NCI-H2107 treated with DMSO at 0.1 percent for 48 hours (cell line): ENCODE results near the gene MARF1.
"Not testable (repeated sequence)": the region's sequence is repeated elsewhere in the genome, so short reads cannot be mapped to it uniquely, and the experiment has no call there.

ENCODE experiments used
- DNase-seq: peaks from one replicate; lab custom pipeline; 2025; ENCODE audit not compliant: unreplicated experiment; lab: John Stamatoyannopoulos, UW

The MARF1 gene

GRCh38 chr16:15631730-15632409, 11.1 kb downstream of the MARF1 start:
- DNase-seq, result no peak

DNA sequence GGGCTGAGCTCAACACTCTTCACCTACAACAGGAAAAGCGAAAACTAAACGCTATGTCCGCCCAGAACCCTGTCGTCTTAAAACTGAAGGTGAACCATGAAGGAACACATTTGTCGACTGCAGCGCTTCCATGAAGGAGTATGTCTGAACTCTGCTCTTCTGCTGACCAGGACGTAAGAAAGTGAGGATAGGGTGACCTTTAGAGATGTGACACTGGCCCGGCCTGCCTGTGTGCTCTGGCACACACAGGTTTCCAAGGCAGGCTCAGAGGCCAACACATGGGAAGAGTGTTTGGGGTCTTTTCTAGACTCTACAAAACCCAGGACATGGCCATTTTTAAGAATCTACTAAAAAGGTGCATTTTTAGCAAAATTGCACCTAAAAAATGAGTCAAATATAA, 21.1 kb downstream of the MARF1 start:
- no peak for DNase-seq

DNA sequence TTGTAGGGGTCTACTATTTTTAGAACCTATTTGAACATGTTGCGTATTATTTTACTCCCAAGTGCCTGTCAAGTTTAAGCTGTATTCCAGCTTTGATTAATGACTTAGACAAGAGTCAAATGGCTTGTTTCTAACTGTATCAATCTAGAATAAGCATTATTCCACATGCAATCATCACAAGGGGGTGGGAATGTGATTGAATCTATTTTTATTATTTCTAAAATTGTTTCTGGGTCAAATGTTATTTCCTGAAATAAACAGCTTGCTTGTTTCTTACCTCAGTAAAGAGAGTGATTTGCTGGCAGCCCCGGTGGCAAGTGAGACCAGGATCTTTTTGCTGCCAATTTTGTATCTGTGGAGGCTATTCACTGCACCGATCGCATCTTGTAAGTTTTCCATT, 21.5 kb downstream of the MARF1 start:
- DNase-seq, result no peak

GRCh38 chr16:15620611-15621195, 22.3 kb downstream of the MARF1 start:
- no peak for DNase-seq

GRCh38 chr16:15618392-15618791, 24.6 kb downstream of the MARF1 start:
- no peak for DNase-seq

DNA sequence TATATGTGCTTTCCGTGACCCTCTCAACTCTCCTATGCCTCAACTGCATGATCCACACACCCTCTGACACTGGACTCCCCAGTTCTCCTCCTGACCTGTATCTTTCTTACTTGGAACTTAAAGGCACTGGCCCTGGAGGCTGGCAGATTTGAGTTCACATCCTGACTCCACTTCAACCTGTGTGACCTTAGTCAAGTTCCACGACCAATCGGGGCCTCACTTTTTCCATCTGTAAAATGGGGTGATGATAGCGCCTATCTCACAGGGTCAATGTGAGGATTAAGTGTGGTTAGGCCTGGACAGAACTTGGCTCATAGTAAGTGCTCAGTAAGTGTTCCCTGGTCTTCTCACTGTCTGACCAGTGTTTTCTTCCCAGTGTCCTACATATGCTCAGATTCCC, 25.1 kb downstream of the MARF1 start:
- DNase-seq, result no peak

- DNase-seq, result no peak
These were observed 26.3 kb downstream of the MARF1 start for GRCh38 chr16:15616475-15617165.

- no peak for DNase-seq
These were observed 26.9 kb downstream of the MARF1 start for GRCh38 chr16:15616012-15616411.

DNA sequence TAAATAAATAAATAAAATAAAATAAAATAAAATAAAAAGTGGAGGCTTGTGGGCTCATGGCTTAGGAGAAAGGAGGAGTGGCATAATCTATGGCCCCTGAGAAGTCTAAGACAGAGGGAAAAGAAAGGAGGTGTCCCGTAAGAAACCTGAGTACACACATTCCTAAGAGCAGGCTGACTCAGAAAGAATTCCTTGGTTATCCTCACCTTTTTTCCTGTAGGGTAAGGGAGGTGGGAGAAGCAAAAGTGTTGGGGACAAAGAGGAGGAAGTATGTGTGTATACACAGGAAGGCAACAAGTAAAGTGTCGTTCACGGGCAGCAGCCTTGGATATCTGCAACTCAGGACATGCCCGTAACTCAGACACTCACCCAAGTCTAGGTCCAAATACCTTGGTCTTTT, 29.3 kb downstream of the MARF1 start:
- DNase-seq, result no peak

GRCh38 chr16:15611610-15612009, 31.3 kb downstream of the MARF1 start:
- no peak for DNase-seq

DNA sequence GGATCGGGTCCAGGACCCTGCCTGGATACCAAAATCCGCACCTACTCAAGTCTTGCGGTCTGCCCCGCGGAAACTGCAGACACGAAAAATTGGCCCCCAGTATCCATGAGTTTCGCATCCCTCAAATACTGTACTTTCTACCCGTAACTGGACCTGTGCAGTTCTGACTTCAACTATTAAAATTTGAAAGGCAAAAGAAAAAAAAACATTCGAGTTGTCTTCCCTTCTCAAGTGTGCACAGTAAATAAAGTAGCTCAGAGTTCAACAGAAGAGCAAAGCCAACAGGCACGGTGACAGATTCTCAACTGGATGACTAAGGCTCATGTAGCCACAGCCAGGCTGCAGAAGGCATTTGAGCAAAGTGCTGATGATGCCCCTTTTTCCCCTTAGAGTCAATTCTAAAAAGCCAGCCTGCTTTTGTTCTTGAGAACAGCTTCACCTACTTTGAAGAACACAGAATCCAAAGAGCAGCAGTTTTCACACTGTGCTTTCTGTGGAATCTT, 32.5 kb downstream of the MARF1 start:
- DNase-seq, result no peak

DNA sequence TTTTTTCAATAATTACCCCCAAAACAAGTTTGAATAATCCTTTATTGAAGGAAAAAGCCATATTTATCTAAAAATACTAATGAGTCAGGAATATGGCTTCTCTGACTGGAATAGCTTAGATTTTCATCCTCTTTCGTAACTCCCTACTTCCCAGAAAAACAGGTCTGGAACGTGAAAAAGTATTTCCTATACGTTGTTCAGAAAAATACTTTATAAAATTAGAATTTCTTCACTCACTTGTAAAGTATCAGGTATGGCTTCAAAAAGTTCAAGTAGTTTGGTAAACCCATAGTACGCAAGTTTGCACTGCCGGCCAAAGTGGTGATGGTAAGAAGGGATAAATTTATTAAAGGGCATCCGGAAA, 33.7 kb downstream of the MARF1 start:
- DNase-seq, result no peak

GRCh38 chr16:15608398-15609285, 34.3 kb downstream of the MARF1 start:
- DNase-seq, result no peak

- DNase-seq, result no peak
These were observed 35.1 kb downstream of the MARF1 start for GRCh38 chr16:15607700-15608396.

DNA sequence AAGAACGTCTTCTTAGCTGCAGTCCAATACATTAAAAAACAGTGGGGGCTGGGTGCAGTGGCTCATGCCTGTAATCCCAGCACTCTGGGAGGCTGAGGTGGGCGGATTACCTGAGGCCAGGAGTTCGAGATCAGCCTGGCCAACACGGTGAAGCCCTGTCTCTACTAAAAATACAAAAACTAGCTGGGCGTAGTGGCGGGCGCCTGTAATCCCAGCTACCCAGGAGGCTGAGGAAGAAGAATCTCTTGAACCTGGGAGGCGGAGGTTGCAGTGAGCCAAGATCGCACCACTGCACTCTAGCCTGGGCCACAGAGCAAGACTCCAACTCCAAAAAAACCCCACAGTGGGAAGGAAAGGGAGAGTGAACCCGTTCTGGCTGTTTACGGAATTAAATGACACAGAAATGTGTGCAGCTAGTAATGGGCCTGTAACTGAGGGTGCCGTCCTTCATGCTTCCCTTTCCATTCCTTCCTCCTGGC, 35.7 kb downstream of the MARF1 start:
- not testable (repeated sequence) for DNase-seq

GRCh38 chr16:15606518-15607220, 36.3 kb downstream of the MARF1 start:
- DNase-seq, result no peak

DNA sequence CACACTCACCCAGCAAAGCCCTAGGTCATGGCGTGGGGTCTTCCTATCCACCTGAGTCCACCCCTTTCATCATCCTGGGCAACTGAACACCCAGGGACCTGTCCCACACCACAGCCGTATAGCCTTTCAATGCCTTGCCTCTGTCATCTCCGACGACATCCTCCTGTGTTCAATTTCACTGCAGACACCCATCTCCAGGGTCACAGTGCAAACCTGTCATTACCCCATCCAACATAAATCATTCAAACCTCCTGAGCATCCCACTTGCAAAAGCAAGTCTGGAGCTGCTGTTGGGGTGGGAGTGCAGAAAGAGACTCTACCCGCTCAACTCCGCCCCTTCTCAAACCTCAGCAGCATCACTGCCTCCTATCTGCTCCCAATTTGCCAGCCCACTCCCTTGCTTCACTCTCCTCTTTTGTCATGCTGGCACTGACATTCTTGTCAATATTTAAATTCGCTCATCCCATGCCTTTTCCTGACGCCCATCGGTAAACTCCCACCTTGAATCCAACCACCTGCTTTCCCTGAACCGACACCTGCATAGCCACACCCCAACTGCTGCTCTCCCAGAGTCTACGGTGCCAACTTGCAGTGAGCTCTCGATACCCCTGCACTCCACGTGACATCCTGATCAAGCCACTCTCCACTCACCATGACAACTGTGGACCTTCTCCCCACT, 37.0 kb downstream of the MARF1 start:
- no peak for DNase-seq

DNA sequence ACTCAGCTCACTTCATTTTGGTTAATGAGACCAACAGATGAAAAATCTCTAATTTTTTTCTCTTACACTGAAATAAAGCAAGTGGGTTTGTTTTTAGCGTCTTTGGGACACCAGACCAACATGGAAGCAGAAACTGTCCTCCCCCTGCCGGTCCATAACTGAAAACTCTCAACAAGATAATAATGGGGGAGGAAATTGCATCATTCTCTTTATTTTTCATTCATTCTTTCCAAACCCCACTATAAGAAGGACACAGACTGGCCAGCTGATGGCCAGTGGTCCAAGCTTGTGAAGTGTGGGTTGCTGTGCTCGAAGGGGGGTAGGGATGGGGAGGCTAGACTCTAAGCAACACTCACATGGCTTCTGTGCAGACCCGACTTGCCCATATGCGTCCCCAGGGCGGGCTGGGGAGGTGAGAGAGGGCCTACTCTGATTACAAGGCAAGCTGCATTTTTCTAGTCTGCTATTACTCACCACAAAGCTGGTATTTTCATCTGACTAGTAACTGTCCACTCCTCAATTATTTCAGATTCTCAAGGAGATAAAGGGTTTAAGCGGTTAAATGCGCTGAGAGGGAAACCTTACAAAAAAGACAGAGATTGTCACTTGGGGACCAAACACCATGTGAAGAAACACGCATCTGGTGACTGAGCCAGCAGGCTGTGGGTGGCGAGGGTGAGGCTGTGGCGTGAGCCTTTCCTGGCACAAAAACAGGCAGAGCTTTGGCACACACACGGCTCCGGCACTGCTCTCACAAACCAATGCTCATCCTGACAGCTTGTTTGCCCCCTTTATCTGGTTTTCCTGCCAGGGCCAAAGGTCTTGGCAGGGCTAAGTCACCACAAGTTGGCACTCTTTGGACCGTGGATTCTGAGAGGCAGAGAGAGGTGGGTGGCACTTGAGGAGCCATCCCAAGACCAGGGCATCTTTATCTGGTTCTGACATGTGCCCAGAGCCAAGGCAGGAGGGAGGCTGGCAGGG, 38.2 kb downstream of the MARF1 start:
- DNase-seq, result no peak
